Suppressor macrophage (primary cell): ENCODE results near the gene AKR1E2.

ENCODE experiments used
- DNase-seq, 4 experiments: peaks; one replicate each; pipeline ENCODE4 v3.0.0-alpha.2; 2020 to 2022
- total RNA-seq, 17 experiments: gene quantifications; one replicate each; lab custom pipeline; 2026; ENCODE audit warnings: mixed read lengths in 6 of 17, inconsistent platforms in 3 of 17; lab: John Stamatoyannopoulos, UW

AKR1E2 gene
- total RNA-seq, result 0.44 to 4.8 (median 1.8) reads per million in 17 experiments

DNA sequence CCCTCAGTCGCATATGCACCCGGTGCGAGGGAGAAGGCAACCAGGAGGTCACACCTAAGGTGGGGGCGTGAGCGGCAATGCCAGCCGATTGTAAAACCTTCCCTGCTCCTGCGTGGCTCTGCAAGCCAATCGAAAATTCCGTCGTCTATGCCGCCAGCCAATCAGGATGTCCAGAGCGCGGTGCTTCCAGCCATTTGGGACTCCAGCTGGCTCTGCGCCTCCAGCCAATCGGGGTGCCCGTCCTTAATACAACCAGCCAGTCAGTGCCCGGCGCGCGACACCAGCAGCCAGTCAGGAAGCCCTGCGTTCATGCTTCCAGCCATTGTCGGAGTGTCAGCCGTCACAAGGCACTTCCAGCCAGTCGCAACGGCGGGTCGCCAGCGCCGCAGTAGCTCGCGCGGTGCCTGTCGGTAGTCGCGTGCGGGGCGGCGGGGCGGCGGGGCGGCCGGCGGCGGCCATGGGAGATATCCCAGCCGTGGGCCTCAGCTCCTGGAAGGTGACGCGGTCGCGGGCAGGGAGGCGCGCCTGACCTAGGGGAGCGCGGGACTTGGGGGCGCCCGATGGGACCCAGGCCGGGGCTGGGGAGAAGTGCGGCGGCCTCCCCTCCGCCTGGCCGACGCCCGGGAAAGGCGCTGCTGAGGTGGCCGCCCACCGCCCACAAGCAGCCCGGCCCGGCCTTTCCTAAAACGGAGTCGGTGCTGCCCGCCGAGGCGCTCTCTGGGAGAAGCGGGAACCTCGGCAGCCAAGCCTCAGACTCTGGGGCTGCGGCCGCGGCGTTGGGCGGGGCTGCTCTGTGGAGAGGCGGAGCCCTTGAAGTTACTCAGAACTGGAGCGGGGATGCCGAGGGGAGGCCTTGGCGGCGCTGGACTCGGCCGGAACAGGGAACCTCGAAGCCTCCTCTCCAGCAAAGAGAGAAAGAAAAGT lies at the start of gene AKR1E2:
TSS of gene AKR1E2 (plus strand) at position 340 of the 924 bp plus-strand sequence. CDS start at position 458, 118 bp downstream.
- peak; percentile 90 to 95 (median 94) for DNase-seq

DNA sequence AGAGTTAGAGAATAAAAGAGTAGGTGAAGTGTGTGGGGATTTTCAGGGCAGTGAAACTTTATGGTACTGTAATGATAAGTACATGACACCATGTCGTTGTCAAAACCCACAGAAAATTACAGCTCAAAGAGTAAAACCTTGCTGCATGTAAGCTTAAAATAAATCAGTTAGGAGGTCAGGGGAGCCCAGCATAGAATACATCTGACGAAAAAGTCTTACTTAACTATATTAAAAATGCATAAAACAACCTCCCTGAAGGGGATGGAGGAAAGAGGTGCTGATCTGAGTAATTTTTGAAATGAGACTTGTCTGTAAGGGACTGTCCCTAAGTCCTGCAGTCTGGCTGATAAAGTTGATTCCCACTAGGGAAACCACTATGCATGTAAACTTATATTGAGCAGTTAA lies 49.8 kb upstream of the AKR1E2 start:
- DNase-seq, result no peak

DNA sequence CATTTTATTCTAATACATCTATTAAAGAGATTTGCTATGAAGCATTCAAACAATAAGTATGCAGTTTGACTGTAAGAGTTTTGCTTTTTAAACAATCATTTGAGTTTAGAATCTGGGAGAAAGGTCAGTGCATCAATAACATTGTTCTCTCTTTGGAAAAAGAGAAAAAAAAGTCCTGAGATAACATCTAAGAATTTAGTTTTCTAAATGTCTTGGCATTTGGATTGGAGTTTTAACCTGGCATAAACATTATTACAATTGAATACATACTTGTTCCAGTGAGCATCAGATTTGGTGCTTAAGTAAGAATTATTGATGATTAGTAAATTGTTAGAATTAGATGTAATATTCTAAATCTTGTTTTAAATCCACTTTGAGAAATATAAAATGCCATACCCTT lies 47.2 kb upstream of the AKR1E2 start:
- DNase-seq, result no peak

DNA sequence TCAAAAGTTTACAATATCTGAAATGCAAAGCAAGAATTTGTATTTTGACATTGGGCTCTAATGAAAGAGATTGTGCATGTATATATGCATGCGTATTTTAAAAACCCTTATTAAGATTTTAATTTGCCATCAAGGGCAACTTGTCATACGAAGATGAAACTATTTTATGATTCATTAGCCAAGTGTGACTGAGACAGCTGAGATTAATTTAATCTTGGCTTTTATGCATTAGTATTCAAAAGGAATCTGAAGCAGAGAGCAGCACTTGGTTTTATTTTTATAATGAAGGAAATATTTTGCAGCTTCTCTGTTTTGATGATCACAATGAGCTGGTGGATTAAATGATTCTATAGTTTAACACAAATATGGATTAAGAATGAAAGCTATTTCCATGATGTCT lies 45.9 kb upstream of the AKR1E2 start:
- no peak for DNase-seq

DNA sequence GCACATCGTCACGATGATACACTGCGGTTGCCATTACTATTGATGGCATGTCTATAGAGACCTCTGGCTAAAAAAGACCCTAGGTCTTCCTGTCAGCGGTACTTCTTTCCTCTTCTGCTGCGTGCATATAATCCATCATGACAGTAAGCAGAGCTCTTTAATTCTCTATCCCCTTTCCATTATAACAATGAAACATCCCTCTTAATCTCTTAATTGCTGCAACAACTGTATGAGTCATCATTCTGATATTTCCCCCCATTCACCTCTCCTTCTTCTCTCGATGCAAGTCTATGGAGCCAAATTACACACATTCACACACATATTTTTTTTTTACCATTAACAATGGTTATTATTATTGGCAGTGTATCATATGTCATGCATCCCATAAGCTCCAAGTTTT lies 45.2 kb upstream of the AKR1E2 start:
- DNase-seq, result no peak

DNA sequence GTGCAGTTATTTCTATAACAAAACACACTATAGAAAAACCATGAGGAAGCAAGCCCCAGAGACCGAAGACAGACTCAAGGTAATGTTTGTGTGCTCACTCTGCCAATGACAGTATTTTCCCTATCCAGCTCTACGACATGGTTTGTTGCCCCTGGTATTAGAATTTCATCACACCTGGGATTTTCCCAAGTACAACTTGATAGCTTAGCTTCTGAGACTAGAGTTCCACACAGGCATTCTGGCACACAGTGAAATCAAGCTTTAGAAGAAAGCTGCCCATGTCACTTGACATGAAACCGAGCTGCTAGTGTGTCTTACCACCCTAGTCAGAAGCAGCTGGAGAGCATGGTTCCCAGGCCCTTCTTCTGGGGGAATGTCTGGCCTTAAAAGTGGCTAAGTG lies 44.1 kb upstream of the AKR1E2 start:
- DNase-seq, result no peak

DNA sequence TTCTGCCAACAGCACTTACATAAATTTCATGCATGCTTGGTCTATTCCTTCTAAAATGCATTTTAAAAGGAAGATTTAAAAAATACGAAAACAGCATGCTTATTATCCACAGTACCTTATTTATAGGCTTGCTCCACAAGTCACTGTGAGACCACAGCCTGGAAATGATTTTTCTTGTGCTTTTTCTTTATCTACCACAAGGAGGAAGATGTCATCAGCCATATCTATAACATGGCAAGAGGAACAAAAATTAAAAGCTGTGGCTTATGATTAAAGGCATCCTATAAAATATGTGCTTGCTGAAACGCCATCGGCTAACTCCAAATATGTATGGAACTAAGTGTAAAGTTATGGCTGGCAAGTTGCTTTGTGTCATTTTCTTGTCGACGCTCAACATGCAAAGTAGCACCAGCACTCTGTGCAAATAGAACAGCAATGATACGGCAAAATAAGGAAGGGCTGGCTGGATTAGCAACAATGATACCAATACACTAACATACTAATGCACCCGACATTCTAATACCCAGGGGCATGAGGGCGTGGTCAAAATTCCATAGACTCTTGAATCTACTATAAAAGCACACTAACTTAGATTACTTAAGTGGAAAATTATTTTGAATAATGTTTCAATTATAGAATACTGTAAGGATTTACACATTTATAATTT lies 41.2 kb upstream of the AKR1E2 start:
- peak in 1 of 4 experiments; percentile 28 for DNase-seq

DNA sequence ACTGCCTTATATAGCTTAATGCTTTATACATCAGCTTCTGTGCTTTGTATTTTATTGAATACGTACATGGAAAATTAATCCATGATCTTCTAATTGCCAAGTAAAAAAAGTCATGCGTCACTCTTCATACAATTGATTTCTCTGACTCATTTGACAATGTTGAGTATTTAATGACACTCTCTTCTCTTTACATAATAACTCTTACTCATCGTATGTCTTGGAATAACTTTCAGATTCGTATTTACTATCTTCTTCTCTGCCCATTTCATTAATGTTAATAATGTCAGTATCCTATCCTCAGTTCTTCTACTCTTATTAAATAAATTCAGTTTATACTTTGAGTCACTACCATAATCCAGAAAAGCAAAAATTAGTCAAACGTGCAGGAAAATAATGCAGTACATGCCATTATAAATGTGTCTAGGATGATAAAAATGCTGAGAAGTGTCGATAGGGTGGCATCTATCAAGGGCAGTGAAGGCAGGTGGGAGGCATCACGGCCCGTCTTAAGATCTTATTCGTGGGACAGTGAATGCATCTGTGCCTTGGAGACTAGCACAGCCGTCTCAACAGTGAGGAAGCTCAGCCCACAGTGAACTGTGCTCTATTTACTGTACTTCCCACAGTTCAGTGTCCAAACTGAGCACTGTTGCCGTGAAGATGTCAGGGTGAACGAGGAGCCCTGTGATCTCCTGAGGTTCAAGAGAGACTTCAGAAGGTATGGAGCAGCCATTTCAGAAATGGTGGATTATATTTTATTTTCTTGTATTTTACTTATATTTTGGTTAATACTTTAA lies 39.8 kb upstream of the AKR1E2 start:
- DNase-seq, result peak in 2 of 4 experiments; percentile 12 to 19

DNA sequence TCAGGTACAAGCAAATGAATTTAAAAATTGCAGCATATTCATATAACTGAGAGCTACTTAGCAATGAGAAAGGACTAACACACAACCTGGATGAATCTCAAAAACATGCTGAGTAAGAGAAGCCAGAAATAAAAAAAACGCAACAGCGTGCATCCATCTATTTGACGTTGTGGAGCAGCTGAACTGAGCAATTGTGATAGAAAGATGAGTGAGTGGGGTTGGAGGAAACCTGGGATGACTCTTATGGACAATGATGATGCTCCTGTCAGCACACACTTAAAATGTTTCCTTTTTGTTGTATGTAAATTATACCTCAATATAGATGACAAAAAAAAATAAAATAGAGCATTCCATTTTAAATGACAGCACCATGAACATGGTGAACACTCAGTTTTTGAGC lies 36.0 kb upstream of the AKR1E2 start:
- no peak for DNase-seq

DNA sequence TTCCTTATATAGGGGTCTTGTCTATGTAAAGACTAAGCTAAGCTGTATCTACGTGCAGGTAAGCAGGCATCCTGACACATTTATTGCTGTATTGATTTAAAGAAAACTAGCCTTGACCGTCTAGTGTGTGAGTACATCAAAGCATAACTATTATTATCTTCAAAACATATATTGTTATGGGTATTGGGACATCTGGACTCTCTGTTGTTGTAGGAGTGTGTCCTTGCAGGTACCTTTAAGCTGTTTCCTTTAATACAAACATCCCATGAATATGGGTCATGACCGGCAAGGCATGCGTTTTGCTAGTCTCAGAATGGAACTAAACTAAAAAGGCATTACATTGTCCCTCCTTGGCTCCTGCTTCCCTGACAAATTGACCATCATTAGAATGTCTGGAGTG lies 35.1 kb upstream of the AKR1E2 start:
- no peak for DNase-seq

DNA sequence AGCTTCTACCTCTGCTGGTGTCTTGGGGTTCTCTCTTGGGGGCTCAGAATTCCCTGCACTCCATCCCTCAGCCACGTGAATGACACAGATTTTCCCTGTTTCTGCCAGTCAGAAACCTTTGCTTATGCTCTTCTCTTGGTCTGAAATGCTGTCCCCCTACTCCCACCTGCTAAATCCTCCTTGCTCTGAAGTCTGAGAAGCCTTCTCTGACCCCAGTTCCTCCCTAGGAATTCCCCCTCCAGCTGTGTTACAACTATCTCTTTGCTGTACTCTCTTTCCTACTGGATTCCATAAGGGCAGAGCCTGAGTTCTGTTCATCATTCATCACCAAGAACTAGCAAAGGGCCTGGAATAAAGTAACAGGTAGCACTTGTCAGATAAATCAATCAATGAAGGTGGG lies 33.6 kb upstream of the AKR1E2 start:
- DNase-seq, result no peak

DNA sequence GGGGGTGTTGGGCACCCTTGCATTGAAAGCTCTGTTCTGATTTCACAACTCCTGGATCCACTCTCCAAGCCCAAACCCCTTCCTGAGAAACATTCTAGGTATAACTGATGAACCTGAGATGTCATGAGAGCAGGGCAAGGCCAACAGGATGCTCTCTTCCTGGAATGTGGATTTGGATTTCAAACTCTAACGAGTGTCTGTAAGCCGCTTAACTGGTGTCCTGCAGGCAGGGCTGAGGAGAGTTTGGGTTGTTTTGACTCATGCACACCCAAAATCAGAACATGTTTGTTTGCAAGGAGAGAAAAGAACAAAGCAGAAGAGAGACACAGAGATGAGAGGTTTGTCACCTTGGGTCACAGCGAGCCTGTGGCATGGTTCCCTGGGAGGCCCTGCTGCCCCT lies 24.6 kb upstream of the AKR1E2 start:
- no peak for DNase-seq

DNA sequence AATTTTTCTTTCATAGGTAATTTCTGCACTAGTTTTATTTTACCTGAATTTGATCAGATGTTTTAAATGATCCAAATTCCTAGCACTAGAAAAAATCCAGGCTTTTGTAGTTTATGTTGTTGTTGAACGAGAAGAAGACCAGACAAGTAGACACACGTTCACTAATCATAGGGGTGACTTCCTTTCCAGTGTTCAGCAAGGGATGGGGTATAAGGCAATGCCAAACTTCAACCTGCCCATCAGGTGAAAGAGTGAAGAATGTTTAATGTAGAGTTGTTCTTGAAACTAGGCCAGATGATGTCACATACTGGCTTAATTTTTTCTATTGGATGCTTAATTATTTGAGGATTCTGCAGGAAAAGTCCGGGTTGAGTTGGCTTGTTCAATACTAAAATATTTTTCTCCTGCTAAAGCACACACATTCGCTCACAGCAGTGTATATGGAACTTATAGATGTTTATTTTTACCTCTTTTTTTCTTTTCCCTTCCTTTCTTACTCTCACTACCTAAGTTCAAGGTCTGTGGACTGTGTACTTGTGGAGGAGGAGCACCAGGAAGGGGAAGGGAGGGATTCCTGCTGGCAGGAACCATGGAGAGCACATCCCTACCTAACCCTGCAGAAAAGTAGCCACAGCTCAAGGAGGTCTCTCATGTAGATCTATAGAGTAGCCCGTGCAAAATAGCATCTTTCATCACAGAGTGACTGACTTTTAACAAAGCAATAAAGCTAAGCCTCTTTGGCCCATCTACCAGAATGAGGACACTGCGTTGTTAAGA lies 23.1 kb upstream of the AKR1E2 start:
- DNase-seq, result no peak

DNA sequence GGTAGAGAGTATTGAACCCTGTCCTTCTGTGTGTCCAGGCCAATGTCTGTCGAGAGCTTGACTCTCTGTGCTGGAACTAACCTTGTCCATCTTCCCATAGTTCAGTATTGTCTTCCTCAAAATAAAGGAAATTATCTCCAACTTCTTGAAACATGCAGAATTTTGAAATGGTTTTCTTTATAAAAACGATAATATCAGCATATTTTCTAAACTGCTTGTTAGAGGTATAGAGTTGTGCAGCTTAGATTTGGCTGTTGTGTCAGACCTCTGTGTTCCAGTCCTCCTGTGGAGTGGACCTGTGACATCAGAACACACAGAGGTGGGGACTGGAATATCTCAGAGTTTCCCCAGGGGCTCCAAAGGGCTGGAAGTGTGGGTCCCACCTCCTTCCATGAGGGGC lies 22.2 kb upstream of the AKR1E2 start:
- DNase-seq, result no peak

DNA sequence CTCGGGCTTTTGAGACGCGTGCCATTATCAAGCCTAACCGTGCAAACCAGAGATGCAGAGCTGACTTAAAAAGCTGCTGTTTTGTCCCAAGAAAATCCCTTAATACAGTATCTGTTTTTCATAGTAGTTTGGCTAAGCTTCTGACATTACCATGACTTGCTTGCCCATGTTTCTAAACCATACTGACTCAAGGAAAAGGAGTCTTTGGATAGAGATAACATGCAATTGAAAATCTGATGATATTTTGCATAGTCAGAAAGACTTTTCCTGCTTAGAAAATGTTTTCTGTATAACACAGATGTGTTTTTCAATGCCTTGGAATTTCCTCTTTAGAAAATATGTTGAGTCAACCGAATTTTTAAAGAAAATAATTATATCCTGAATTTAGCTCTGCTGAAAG lies 21.5 kb upstream of the AKR1E2 start:
- no peak for DNase-seq

DNA sequence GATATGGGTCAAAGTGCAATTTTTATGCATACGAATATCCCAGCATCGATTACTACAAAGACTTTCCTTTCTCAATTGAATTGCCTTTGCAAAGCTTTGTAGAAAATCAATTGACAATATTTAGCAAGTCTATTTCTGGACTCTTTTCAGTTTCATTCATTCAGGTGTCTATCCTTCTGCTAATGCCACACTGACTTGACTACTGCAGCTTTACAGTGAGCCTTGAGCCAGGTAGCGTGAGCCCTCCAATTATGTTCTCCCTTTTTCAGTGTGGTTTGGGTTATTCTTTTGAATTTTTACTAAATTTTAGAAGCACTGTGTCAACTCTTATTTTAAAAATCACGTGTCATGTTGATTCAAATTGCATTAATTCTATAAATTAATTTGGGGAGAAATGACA lies 19.5 kb upstream of the AKR1E2 start:
- DNase-seq, result no peak

DNA sequence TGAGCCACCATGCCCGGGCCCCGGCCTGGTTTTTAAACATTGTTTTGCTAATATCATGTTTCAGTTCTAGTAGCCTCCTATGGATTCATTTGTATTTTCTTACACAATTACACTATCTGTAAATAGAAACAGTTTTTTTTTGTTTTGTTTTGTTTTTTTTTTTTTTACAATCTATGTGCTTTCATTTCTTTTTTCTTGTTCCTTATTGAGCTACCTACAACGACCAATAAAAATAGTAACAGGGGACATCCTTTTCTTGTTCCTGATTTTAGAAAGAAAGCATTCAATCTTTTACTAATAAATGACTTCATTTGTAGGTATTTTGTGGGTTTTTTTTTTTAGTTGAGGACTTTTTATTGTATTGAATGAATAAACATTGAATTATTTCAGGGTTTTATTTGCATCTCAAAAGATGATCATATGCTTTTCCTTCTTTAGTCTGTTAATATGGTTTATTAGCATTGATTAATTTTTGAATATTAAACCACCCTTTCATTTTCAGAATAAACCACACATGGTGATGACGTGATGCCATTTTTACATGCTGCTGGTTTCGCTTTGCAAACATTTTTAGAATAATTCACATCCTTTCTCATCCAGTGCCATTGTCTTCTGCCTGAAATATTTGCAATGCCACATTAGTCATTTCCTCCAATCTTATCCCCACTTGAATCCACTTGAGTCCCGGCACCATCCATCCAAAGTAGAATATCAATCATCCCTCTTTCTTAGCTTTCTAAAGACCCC lies 18.1 kb upstream of the AKR1E2 start:
- DNase-seq, result peak in 3 of 4 experiments; percentile 14 to 51 (median 41)

DNA sequence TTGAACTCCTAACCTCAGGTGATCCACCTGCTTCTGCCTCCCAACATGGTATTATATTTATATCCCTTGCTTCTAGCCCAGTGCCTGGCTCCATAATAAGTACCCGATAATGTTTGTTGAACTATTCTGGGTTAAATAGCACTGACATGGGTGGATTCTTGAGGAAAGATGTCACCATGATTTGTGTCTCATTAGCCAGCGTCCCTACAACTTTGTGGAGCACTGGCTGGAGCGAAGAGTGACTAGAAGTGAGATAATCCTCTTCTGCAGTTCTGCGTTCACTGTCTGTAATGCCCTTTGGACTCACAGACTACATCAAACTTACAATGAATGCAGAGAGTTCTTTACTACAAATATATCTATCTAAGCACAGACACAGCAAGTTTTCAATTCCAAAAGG lies 16.9 kb upstream of the AKR1E2 start:
- DNase-seq, result no peak

DNA sequence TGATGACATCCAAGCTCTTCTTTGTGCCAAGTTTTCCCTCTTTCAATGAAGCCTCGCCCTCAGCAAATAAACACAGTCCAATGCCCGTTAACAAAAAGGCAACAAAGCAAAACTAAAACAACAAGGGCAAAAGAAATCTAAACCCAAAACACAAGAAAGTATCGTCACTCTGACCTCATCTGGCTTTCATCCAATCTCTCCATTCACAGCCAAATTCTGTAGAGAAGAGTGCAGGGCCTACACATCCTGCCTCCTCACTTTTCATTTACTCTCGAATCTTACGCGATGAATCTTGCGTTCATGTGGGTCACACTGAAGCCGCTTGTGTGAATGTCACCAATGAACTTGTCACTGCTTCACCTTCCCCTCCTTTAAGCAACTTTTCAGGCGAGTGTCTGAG lies 15.9 kb upstream of the AKR1E2 start:
- DNase-seq, result no peak

DNA sequence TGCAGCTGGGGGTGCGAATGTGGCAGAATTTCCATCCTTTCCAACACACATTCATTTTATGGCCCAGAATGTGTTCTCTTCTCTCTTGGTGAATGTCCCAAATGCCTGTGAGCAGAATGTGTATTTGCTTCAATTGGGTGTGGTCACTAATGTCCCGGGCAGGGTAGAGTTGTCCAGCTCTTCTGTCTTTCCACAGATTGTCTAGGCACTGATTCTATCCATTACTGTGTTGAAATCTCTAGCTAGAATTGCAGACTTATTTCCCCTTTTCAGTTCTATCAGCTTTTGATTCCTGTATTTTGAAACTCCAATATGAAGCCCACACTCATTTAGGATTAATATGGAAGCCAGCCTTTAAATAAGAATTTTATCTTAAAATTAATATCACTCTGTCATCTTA lies 14.0 kb upstream of the AKR1E2 start:
- peak in 3 of 4 experiments; percentile 43 to 78 (median 55) for DNase-seq

DNA sequence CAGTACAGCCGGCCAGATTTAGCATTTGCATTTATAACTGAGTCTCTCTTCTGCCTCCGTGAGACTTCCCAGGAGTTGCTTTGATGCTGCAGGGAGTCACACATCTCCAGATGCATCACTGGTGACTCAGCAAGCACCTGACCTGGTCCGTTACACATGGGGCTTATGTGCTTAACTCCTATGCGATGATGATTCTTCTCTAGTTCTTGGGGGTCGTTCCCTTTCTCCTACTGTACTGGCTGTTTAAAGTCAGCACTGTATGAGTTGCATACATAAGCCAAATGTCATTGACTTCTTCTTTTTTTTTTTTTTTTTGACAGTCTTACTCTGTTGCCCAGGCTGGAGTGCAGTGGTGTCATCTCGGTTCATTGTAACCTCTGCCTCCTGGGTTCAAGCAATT lies 13.0 kb upstream of the AKR1E2 start:
- DNase-seq, result peak; percentile 59 to 79 (median 66)
